ENCODE data around the gene MORN2. TPM values are rescaled to one million over a fixed set of nuclear protein-coding genes. Genes with fewer than 3 reads are reported as not detected.

MORN2 gene
- total and polyA plus RNA-seq, 9 of the 15 experiments (the other 6 are each of a cell fraction or from before 2014, with no cell fraction given): 10.4 to 39.5 (median 20.8) TPM

GRCh38 chr2:38866773-38867443 is 8.9 kb upstream of the MORN2 start:
- no peak for ATAC-seq

More at GRCh38 chr2:38866773-38867443, 8.9 kb upstream of the MORN2 start:
- Histone ChIP-seq H3K4me3 (no peak overlapping the region), H3K27me3 (ENCODE audit: control insufficient read depth in 2 of 2, insufficient read depth in 2 of 2, low read length in 2 of 2) (no peaks in the 10 kb centered on the region), H3K36me3 (ENCODE audit: control insufficient read depth, insufficient read depth, low read length) (peaks cover 27% of the 10 kb centered on the region), H3K9ac (ENCODE audit: insufficient read depth in 1 of 2, low read depth in 2 of 2, low read length in 2 of 2) (no peak overlapping the region), H3K79me2 (ENCODE audit: control insufficient read depth, insufficient read depth, low read length) (no peaks in the 10 kb centered on the region), H3K9me1 (ENCODE audit: control insufficient read depth, insufficient read depth, low read length) (no peaks in the 10 kb centered on the region), H3K9me3 (replicated peaks; ENCODE audit: control insufficient read depth, insufficient read depth, low read depth, low read length) (no peaks in the 10 kb centered on the region), H3K4me2 (ENCODE audit: insufficient read depth, low read length) (no peak overlapping the region), H2AFZ (ENCODE audit: low read depth, low read length) (no peak overlapping the region), H3K27ac (ENCODE audit: extremely low read depth, low read depth, low read length) (no peak overlapping the region), H4K20me1 (replicated peaks; ENCODE audit: control insufficient read depth, insufficient read depth, low read length) (no peaks in the 10 kb centered on the region), H3K4me1 (replicated peaks in 1 of 2; ENCODE audit: control insufficient read depth in 2 of 2, insufficient read depth in 2 of 2, low read length in 2 of 2) (no peaks in the 10 kb centered on the region)
- intact Hi-C loops (cut with micrococcal nuclease): no loop called here
- CTCF ChIA-PET (ENCODE audit: low intra/inter-chr PET ratio): no interaction called here
- TF ChIP-seq MLX (CRISPR knock-in tag; conservative IDR thresholded peaks at IDR 0.05) (no peak), BCL6 (CRISPR knock-in tag; IDR thresholded peaks at IDR 0.05) (no peak), SREBF2 (CRISPR knock-in tag; IDR thresholded peaks at IDR 0.05) (no peak), KLF13 (tag; IDR thresholded peaks at IDR 0.05; ENCODE audit: borderline replicate concordance, low read depth) (no peak), ZZZ3 (IDR thresholded peaks at IDR 0.05) (no peak), NCOA4 (IDR thresholded peaks at IDR 0.05; ENCODE audit: partially characterized antibody) (no peak), ZNF780A (CRISPR knock-in tag; IDR thresholded peaks at IDR 0.05) (no peak), ZNF830 (CRISPR knock-in tag; IDR thresholded peaks at IDR 0.05) (no peak), CEBPZ (IDR thresholded peaks at IDR 0.05; ENCODE audit: borderline replicate concordance, low read depth, low read length) (no peak), ZNF274 (IDR thresholded peaks at IDR 0.05; ENCODE audit: borderline replicate concordance, low read depth, low read length) (no peak), ZNF197 (CRISPR knock-in tag; IDR thresholded peaks at IDR 0.05; ENCODE audit: low read depth) (no peak), SUPT5H (IDR thresholded peaks at IDR 0.05) (no peak)
- in situ Hi-C loops (cut with MboI): no loop called here
- no peak for DNase-seq (ENCODE audit: extremely low read depth in 1 of 4, low spot score in 3 of 4)
- FAIRE-seq: no peak
- BruUV-seq (replicated peaks): no TSS peak
- 83% methylated on average over 3 of the region's 3 CpGs for WGBS (ENCODE audit: insufficient coverage, low coverage, missing lambda C conversion rate)
- POLR2A ChIA-PET: interaction anchor here (0.7 to 1.6 kb wide), 2 partner anchors 9 to 21 kb away, joined by 4 to 6 read pairs; partner anchors contain the start of genes DHX57 and MORN2

All from K562 (cell line).